GDM1 (cell line): Measurements from ENCODE around the gene EDIL3.
"Not testable (repeated sequence)": the region's sequence is repeated elsewhere in the genome, so short reads cannot be mapped to it uniquely, and the experiment has no call there.

Experiments used
- DNase-seq: peaks from one replicate; lab custom pipeline; 2025; lab: John Stamatoyannopoulos, UW

Gene EDIL3

GRCh38 chr5:84378961-84379360 lies 5.7 kb downstream of the EDIL3 start:
- no peak for DNase-seq

- no peak for DNase-seq
Measured at GRCh38 chr5:84378420-84378819, 6.3 kb downstream of the EDIL3 start.

DNA sequence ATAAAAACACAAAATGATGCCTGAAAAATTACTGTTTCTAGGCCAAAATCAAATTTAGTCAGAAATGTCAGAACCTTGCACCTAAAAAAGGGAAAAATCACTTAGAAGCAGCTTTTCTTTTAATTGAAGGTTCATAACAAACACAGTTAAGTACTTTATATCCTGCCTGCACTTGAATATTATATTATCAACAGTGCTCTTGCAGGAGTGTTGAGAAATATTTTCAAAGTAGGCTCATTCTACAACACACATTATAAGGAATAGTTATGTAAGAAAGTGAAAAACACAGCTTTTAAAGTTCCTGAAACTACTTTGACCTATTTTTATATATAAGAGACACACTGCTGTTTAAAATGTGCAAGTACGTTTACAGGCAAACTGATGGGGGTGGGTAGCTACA lies 8.3 kb downstream of the EDIL3 start:
- no peak for DNase-seq

- no peak for DNase-seq
Measured at GRCh38 chr5:84374568-84374967, 10.1 kb downstream of the EDIL3 start.

DNA sequence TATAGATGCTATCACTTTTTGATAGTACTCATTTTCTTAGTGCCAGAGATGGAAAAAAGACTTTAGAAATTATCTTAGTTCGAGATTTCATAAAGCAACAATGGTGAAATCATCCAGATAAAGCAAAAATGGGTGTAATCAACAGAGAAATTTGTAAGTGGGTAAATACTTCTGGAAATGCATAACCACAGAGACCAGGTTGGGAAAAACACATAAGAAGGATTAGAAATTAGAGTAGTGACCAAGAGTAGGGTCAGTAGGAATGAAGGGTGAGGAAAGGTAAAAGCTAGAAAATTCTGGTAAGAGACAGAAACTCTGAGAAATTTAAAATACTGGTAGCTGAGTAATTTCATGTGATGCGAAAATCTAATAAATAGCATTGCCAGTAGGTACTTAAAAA lies 11.2 kb downstream of the EDIL3 start:
- DNase-seq: no peak

- DNase-seq: no peak
Measured at GRCh38 chr5:84372066-84372695, 12.5 kb downstream of the EDIL3 start.

DNA sequence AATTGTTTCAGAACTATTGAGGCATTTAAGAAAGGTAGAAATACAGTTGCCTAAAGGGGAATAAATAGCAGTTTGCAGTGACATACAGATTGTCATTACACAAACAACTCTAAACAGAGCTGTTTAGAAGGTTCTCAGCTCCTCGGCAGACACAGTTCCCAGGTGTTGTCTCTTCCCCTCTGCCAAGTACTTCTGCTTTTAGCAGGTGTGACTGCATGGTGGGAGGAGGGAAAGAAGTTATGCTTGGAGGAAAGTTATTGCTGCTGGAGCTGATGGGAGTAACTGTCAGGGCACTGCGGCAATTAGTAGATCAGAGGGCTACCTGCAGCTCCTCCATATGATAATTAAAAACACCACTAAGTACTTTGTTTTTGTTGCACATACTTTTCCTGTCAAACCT lies 14.5 kb downstream of the EDIL3 start:
- no peak for DNase-seq

- DNase-seq: no peak
Measured at GRCh38 chr5:84364043-84364442, 20.6 kb downstream of the EDIL3 start.

DNA sequence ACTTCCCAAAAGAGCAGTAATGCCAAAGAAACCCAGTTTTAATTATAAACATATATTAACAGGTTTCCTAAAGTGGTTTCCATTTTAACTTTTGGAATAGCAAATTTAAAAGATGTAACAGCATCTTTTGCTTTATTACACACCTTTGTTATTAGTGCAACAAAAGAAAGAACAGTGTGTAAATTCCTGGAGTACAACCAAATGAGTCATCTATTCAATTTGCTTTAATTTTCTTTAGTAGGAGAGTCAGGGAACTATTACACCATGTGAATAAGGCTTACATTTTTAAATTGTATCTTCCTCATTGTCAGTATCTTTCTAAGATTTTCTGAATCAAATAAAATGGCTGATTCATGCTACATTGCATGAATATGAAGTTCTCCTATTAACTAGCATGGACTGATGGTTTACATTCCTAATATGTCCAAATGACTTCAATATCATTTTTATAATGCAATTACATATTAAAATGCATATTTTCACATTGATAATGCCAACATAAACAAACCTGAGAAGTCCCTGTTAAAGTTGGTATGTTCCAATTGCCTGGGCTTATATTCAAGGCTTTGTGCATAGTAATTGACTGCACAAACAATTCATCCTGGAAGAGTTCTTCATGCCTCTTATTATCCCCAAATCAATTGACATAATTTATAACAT lies 22.5 kb downstream of the EDIL3 start:
- no peak for DNase-seq

DNA sequence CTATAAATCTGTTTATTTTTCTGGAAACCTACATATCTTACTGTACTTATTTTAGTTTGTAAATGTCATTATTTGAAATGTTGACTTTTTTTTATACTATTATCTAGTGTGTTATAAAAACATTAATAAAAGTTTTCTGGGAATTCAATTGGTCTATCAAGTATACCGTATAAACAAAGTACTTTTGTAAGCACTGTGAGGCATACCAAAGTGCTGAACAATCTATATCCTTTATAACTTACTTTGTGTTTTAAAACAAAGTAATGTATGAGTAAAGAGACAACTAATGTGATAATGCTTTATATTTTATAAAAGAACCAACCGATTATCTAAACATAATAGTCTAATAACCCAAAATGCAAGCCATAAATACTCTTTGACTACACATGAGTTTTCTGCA lies 23.1 kb downstream of the EDIL3 start:
- DNase-seq: no peak

- DNase-seq: no peak
Measured at GRCh38 chr5:84360056-84360455, 24.6 kb downstream of the EDIL3 start.

GRCh38 chr5:84354101-84354500 lies 30.6 kb downstream of the EDIL3 start:
- no peak for DNase-seq

- DNase-seq: no peak
Measured at GRCh38 chr5:84344788-84345187, 39.9 kb downstream of the EDIL3 start.

- DNase-seq: no peak
Measured at GRCh38 chr5:84343171-84343570, 41.5 kb downstream of the EDIL3 start.

GRCh38 chr5:84332106-84332505 lies 52.6 kb downstream of the EDIL3 start:
- DNase-seq: no peak

GRCh38 chr5:84327591-84327990 lies 57.1 kb downstream of the EDIL3 start:
- no peak for DNase-seq

GRCh38 chr5:84322646-84323045 lies 62.0 kb downstream of the EDIL3 start:
- DNase-seq: no peak

- DNase-seq: not testable (repeated sequence)
Measured at GRCh38 chr5:84317826-84318225, 66.9 kb downstream of the EDIL3 start.

DNA sequence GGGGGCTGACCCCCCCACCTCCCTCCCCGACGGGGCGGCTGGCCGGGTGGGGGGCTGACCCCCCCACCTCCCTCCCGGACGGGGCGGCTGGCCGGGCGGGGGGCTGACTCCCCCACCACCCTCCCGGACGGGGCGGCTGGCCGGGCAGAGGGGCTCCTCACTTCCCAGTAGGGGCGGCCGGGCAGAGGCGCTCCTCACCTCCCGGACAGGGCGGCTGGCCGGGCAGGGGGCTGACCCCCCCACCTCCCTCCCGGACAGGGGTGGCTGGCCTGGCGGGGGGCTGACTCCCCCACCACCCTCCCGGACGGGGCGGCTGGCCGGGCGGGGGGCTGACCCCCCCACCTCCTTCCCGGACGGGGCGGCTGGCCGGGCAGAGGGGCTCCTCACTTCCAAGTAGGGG lies 72.4 kb downstream of the EDIL3 start:
- DNase-seq: not testable (repeated sequence)

GRCh38 chr5:84309850-84310249 lies 74.8 kb downstream of the EDIL3 start:
- not testable (repeated sequence) for DNase-seq

DNA sequence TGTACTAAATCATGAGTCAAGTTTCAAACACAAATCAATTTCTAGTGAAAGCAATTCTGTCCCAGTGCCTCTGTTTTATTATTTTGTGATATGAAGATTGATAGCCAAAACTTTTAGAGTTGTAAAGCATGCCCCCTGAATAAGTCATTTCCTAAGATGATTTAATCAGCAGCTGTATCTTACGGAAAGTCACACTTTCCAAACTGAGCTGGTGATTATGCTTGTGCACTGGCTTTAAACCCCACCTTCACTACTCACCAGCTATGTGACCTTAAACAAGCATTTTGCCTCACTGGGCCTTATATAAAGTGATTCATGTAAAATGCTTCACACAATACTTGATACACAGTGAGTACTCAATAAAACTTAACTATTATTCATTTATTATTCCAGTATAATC lies 78.1 kb downstream of the EDIL3 start:
- DNase-seq: no peak

- no peak for DNase-seq
Measured at GRCh38 chr5:84304599-84304998, 80.1 kb downstream of the EDIL3 start.

DNA sequence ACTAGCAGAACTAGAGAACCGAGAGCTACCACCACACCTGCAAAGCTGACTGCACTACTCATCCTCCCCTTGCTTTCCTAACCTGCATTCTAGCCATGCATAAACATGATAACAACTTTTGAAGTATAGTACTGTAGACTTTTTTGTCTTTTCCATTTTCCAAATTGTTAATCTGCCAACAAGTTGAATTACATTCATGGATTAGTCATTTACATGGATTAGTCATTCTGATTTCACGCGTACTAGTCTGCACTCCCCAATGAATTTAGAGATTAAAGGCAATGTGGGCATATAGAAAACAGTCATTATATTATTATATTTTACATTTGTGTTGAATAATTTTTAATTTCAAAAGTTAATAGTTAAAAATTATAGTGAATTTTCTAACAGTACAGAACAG lies 81.4 kb downstream of the EDIL3 start:
- no peak for DNase-seq

- DNase-seq: no peak
Measured at GRCh38 chr5:84301535-84301934, 83.1 kb downstream of the EDIL3 start.
